Sciatic nerve (tissue), 2 donors: ENCODE results near the gene FES. TPM values are rescaled to one million over a fixed set of nuclear protein-coding genes. Genes with fewer than 3 reads are reported as not detected.

Source experiments
- ATAC-seq: fragments of 200-7000 bp; cut with Tn5 transposase; one replicate; pipeline ENCODE4 v1.9.1; 2020; ENCODE audit warnings: mild to moderate bottlenecking, moderate library complexity
- DNase-seq: peaks from one replicate; pipeline ENCODE4 v3.0.0-alpha.2; 2020; ENCODE audit warnings: low spot score
- intact Hi-C: fragments of 100-400 bp; cut with DNase I; formaldehyde crosslinking; loops from one replicate; pipeline ENCODE4 v1.14.2; 2022
- total RNA-seq: library from RNA; stranded (reverse); fragmentation: NEBNext Ultra II Directional; extraction: Animal tissue kit (Norgen Biotek cat#: 25700); gene quantifications from one replicate; pipeline ENCODE4 v1.2.1, GENCODE V29; 2021
- donor health status: DM: no; HTN: no; CAD: no.
- donor health status: DM: no; HTN: no; CAD: no.

FES gene
- total RNA-seq, 1 donor from 2014 or later, result 44.8 TPM

- intact Hi-C loops, result no loop called here
- no peak for DNase-seq
- ATAC-seq, result no peak
These were observed 24.8 kb upstream of the FES start for GRCh38 chr15:90859234-90860131.

GRCh38 chr15:90860450-90860849 is 23.9 kb upstream of the FES start:
- intact Hi-C loops, result no loop called here
- no peak for DNase-seq
- no peak for ATAC-seq

- intact Hi-C loops, result no loop called here
- DNase-seq (no peak), ATAC-seq (no peak)
These were observed 23.2 kb upstream of the FES start for GRCh38 chr15:90860942-90861675.

- DNase-seq (no peak), ATAC-seq (no peak)
- intact Hi-C loops, result no loop called here
These were observed 21.8 kb upstream of the FES start for GRCh38 chr15:90862487-90862886.

- DNase-seq (no peak), ATAC-seq (peak; percentile 40)
- intact Hi-C loops, result no loop called here
These were observed 21.1 kb upstream of the FES start for GRCh38 chr15:90862964-90863778.

GRCh38 chr15:90863987-90864386 is 20.3 kb upstream of the FES start:
- no peak for DNase-seq
- no peak for ATAC-seq
- intact Hi-C loops, result no loop called here

GRCh38 chr15:90864507-90864906 is 19.8 kb upstream of the FES start:
- intact Hi-C loops, result no loop called here
- DNase-seq (no peak), ATAC-seq (no peak)

GRCh38 chr15:90865702-90866101 is 18.6 kb upstream of the FES start:
- ATAC-seq, result no peak
- DNase-seq, result no peak

GRCh38 chr15:90866161-90866715 is 18.1 kb upstream of the FES start:
- DNase-seq (no peak), ATAC-seq (no peak)
- intact Hi-C loops, result no loop called here

More at GRCh38 chr15:90865702-90866101, 18.6 kb upstream of the FES start:
- intact Hi-C loops, result no loop called here

- ATAC-seq, result no peak
- DNase-seq, result no peak
- intact Hi-C loops, result no loop called here
These were observed 17.5 kb upstream of the FES start for GRCh38 chr15:90866800-90867199.

GRCh38 chr15:90868261-90868689 is 16.0 kb upstream of the FES start, which contains the start of gene FURIN:
Gene FURIN (plus strand): TSS chr15:90868588. CDS start chr15:90875741, 7,153 bp downstream.
- no peak for ATAC-seq
- DNase-seq, result no peak
- intact Hi-C loops, result no loop called here

GRCh38 chr15:90869140-90869541 is 15.2 kb upstream of the FES start:
- no peak for ATAC-seq
- DNase-seq, result no peak
- intact Hi-C loops, result no loop called here

- ATAC-seq (peak; percentile 80), DNase-seq (peak; percentile 82)
- intact Hi-C loops, result no loop called here
These were observed 14.5 kb upstream of the FES start for GRCh38 chr15:90869601-90870353.

GRCh38 chr15:90870354-90871138 is 13.8 kb upstream of the FES start:
- DNase-seq (no peak), ATAC-seq (peak; percentile 23)
- intact Hi-C loops, result no loop called here

- intact Hi-C loops, result no loop called here
- ATAC-seq (peak; percentile 7), DNase-seq (no peak)
These were observed 13.1 kb upstream of the FES start for GRCh38 chr15:90871139-90871715.

- intact Hi-C loops, result no loop called here
- ATAC-seq (no peak), DNase-seq (no peak)
These were observed 12.4 kb upstream of the FES start for GRCh38 chr15:90871716-90872485.
